HG02610 (cell line): Measurements from ENCODE around the gene MYPOP.

Experiments used
- ATAC-seq: cut with Tn5 transposase; IDR thresholded peaks from one replicate; pipeline ENCODE4 v1.9.1; 2021; ENCODE audit warnings: mild to moderate bottlenecking, moderate library complexity; ENCODE audit not compliant: unreplicated experiment

MYPOP gene

DNA sequence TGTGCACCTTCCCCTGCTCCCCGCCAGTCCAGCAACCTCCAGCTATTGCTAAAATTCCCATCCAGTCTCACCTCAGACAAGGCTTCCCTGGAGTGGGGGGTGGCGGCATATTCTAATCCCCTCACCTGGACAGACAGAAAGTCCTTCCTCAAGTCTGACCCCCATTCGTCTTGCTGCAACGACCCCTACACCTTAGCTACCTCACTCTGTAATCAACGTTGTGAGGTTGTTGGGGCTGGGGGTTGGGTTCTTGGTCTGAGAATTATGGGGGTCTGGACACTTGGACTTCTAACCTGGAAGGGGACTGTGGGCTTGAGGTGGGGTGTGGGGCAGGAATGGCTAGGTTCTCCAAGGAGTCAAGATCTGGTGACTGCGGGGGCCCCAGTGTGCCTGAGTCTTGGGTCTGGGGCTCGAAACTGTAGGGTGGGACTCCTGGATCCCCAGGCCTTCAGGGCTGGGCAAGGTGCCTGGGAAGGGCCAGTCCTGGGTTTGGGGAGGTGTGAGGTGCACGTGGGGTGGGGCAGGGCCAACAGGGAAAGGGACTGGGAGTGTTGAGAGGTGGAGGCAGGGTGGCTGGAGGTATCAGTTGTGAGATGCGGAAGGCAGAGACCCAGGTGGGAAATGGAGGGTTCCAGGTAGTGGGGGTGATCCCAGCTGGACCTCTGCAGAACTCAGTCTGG, 37.0 kb downstream of the MYPOP start:
- ATAC-seq: no peak

DNA sequence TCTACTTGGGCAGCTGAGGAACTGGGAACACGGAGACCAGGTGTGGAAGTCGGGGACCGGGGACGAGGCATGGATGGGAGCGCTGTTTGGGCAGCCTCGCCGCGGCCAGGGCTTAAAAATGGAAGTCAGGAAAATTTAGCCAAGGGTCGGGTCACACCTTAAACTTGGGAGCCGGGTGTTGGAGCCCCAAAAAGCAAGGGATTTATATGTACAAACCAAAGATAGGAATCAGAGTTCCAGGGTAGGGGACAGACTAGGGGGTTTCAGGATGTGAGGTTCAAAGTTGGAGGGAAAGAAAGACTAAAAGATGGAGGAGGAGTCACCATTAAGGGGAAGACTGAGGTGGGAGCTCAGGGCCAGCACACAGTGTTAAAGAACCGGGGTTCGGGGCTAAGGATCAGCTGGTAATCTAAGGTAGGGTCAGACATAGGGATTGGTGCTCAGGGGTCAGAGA, 37.8 kb downstream of the MYPOP start:
- no peak for ATAC-seq

DNA sequence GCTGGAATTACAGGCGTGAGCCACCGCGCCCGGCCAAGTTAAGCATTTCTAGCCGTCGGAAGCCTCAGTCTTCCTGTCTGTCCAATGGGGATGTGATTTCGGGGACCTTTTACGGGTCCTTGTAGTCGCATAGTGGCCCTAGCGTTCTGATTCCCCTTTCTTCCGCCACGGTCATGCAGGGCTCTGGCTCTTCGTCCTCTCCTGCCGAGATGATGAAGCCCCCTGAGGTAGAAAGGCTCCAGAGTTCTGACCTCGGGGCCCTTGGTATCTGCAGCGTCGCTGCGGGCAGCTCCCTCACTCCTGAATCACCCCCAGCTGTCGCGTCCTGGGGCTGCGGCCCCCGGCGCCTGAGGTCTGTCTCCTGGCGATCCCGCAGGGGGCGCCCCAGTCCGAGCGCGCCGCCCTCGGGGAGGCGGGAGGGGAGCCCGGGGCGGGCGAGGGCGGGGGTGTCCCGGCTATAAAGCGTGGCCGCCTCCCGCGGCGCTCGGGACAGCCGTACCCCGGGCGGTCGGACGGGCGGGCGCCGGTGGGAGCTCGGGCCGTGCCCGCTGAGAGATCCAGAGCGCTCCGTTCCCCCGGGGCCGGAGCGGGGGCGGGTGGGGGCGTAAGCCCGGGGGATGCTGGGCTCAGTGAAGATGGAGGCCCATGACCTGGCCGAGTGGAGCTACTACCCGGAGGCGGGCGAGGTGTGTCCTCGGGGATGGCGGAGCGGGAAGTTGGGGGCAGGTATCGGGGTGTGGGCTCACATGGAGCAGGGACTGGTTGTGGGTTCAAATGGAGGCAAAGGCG, 38.4 kb downstream of the MYPOP start, which contains the start of gene FOXA3:
FOXA3 (plus strand) TSS at position 487 of the 789 bp plus-strand sequence; CDS start at position 618, 131 bp downstream.
- no peak for ATAC-seq

DNA sequence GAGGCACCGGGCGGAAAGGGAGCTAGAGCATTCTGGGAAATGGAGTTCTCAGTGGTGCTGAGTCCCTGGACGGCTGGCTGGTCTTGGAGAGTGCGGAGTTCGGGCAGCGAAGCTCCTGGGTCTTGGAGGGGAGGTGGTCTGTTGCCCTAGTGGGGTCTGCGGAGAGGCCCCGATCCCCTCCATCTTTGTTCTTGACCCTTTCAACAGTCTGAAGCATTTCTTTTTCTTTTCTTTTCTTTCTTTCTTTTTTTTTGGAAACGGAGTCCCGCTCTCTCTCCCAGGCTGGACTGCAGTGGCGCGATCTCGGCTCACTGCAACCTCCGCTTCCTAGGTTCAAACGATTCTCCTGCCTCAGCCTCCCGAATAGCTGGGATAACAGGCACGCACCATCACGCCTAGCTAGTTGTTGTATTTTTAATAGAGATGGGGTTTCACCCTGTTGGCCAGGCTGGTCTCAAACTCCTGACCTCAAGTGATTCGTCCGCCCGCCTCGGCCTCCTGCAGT, 39.0 kb downstream of the MYPOP start:
- no peak for ATAC-seq

DNA sequence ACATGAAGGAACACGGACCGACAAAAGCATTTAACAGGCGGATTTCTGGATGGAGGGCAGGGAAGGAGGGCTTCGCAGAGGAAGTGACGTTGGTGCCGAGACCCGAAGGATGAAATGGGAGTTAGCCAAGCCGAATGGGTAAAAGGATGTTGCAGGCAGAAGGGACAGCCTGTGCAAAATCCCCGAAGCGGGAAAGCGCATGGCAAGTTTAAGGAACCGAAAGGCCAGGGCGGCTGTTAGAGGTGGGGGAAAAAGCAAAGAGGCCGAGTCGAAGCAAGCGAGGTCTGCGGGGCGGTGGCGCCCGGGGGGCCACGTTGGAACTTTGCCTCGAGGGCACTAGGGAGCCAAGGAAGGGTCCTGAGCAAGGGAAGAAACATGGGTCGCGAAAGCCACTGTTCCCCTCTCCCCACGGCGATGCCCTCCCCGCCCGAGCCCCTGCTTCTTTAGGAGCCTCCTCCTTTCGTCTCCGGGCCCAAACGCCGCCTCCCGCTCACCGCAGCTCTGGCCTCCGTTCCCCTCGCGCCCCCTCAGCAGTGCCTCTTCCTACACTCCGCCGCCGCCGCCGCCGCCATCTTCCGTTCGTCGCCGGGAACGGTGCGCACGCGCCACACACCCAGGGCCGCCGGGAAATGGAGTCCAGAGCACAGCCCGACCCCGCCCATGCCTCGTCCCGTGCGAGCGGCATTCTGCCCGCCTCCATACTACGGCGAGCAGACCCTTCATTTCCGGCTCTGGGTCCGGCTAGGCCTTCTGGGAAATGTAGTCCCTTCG, 39.7 kb downstream of the MYPOP start, which contains the start of gene SYMPK:
SYMPK (minus strand) TSS at position 584 of the 771 bp plus-strand sequence. CDS start 8,652 bp downstream, outside the sequence.
- ATAC-seq: peak; percentile 89

DNA sequence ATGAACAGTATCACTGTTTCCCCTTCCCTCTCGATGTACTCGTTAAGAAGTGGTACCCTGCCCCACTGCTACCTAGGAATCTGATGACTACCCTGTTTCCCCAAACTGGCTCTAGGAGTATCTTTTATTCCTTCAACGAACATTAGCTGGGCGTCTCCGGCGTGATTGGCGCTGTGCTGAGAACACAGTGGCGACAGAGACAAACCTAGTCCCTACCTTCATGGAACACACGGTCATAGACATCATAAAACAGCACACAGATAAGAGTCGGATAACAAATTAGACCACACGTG, 40.2 kb downstream of the MYPOP start:
- no peak for ATAC-seq

DNA sequence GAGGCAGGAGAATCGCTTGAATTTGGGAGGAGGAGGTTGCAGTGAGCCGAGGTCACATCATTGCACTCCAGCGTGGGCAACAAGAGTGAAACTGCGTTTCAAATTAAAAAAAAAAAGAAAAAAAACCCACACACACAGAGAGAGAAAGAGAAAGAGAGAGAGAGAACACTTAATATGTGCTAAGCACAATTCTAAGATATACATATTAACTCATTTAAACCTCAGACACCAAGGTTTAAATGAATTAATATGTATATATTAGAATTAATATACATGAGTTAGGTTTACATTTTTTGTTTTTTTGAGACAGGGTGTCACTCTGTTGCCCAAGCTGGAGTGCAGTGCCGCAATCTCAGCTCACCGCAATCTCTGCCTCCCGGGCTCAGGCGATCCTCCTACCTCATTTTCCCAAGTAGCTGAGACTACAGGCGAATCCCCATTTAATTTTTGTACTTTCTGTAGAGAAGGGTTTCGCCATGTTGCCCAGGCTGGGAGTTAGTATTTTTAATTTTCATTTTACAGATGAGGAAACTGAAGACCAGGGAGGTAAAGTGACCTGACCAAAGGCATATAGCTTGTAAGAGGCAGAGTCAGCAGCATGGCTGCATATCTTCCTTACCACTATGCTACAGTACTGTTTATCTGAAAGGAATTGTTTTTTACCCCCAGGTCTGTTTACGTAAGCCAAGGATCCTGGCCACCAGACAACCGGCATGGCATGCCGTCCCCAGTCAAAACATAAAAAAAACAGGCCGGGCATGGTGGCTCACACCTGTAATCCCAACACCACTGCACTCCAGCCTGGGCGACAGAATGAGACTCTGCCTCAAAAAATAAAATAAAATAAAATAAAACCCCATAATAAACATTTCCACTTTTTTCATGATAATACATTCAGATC, 41.8 kb downstream of the MYPOP start:
- ATAC-seq: no peak

DNA sequence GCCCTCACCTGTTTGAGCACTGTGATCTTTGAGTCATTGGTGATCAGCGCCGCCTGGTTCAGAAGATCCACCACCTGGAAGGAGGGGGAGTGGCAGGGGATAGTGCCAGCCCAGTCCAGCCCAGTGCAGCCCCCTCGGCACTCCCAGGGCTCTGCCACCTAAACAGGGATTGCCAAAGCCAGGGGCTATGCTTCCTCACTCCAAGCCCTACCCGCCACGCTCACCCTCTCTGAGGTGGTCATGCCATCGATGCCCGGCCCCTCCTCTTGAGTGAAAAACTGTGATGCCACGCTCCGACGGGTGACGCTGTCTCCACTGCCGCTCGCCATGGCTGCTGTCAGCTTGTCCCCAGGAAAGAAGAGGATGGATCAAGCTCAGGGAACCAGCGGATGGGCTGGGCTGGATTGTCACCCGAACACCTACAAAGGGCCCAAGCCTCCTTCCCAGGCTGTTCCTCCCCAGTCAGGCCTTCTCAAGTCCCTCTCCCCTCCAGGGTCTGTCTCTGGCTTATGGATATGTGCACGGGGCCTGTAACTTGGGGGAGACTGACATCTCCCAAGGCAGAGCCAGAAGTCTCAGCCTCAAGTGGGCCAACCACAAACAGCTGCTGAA, 48.1 kb downstream of the MYPOP start:
- no peak for ATAC-seq

DNA sequence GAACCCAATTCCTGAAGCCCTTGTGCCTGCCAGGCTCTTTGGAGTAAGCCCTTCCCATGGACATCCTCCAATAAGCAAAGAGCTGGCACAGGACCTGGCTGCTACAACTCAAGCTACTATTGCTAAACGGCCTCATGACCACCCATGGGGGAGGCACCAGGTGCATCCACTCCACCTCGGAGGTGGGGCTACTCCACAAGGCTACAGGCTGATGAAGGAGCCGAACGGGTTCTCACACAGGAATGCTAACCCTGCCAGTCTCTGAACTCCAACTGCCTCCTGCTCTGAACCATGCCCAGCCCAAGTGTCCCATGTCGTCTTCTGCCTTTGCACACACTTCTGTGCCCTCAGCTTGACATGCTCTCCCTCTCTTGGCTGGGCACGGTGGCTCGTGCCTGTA, 49.4 kb downstream of the MYPOP start:
- ATAC-seq: no peak

DNA sequence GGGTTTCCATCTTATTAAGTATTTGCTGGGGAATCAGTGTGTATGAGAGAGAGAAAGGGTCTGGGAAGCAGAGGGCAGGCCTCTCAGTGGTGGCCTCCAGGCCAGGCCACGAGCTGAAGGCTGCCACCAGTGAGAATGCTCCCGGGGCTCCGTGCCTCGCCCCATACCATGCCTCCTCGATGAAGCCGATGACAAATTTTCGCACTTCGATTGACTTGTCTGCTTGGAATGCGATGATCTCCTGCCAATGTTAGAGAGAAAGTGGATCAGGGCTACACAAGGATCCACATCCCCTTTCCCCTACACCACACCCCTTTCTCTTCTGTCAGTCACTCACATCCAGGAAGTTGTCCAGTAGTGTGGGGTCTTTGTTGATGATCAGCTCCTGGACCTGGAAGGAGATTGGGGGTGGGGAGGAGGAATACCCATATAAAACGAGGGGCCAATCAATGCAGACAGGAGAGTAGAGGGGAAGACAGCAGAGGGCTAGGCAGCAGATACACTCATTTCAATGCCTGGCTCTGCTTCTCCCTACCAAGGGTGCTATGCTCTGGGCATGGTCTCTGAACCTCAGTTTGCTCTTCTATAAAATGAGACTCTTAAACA, 50.2 kb downstream of the MYPOP start:
- ATAC-seq: no peak

DNA sequence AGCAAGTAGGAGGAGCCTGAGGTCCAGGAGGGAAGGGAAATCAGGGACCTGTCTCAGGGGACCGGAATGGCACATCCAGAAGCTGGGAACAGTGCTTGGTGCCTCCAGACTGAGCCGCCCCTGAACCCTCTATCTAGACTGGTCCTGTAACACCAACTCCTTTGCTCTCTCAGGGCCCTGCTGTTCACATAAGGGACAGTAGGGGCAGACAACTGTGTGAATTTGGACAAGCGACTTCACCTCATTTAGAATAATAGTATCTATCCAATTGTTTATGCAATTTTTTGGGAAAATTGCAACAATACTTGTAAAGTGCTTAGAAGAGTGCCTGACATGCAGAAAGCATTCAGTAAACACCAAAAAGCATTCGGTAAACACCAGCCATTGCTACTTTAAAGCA, 53.5 kb downstream of the MYPOP start:
- ATAC-seq: no peak

DNA sequence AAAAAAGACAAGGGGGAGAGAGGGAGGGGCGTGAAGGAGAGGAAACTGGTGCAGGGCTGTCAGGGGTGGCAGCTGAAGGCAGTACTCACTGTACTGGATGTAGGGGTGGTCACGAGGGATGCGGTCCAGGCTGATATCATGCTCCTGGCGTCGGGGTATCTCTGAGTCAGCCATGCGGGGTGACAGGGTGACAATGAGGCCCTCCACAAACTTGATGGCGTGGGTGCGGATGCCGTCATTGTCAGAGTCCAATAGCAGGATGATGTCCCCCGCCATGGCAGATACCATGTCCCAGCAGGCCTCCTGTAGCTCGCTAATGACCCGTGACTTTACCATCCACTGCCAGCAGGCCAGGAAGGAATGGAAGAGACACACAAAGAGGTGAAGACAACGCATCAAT, 54.8 kb downstream of the MYPOP start:
- ATAC-seq: no peak

DNA sequence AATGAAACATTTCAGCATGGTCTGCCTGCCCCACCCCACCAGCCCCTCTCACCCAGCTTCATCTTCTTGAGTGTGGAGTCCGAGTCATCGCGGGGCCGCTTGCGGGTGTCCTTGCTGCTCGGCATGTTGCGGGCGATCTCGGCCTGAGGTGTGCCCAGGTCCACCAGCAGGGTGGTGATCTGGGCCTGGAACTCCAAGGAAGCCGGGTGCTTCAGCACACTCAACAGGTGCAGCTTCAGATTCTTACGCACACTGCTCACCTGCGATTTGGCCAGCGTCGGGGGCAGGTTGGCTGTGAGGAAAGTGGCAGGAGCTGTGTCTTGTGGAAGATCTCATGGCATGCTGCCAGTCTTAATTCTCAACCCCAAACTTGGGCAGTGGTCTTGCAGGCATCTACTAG, 60.2 kb downstream of the MYPOP start:
- ATAC-seq: no peak
